K562 (cell line): ENCODE data around the gene KLHL29. TPM values are rescaled to one million over a fixed set of nuclear protein-coding genes. Genes with fewer than 3 reads are reported as not detected.

Source experiments
- ATAC-seq: fragments of 200-7000 bp; cut with Tn5 transposase; 3 replicates; pipeline ENCODE4 v1.9.1; 2020; ENCODE audit warnings: moderate library complexity
- BruUV-seq: library from RNA; stranded (reverse); fragments of 400-500 nt; replicated peaks from 2 replicates; lab custom pipeline; 2021; lab: Mats Ljungman, UMichigan
- CTCF ChIA-PET: fragments of 300-600 bp; formaldehyde crosslinking; extraction: SDS; loops from one replicate; lab custom pipeline; 2021; ENCODE audit warnings: low intra/inter-chr PET ratio; lab: Yijun Ruan, JAX
- POLR2A ChIA-PET: fragments of 300-600, 350-650 bp; sonication (Branson Sonifier 250); formaldehyde crosslinking; extraction: SDS; loops from one replicate; lab custom pipeline; 2021; ENCODE audit warnings: antibody characterized with exemption, inconsistent platforms; lab: Yijun Ruan, JAX
- DNase-seq, 4 experiments: peaks; one replicate each; pipeline versions ENCODE4 v3.0.0 to v3.0.0-alpha.2; 2011 to 2018; ENCODE audit warnings: low spot score in 3 of 4, mixed read lengths in 3 of 4; ENCODE audit errors: extremely low read depth in 1 of 4
- FAIRE-seq: peaks from 2 replicates; lab custom pipeline; 2011; peaks lifted over from hg19 to GRCh38; lab: Jason Lieb, UNC
- H2AFZ ChIP-seq: 2 replicates; pipeline ENCODE4 v1.6.0; 2011; ENCODE audit warnings: low read depth, low read length, control low read depth, inconsistent platforms
- H3K27ac ChIP-seq: fragments of 200-600 bp; 3 replicates; pipeline ENCODE4 v1.8.0; 2011; ENCODE audit warnings: low read depth, mild to moderate bottlenecking, control low read depth, inconsistent platforms, low read length, moderate library complexity, mixed read lengths; ENCODE audit errors: extremely low read depth
- H3K27me3 ChIP-seq, 2 experiments: fragments of 300-600 bp in 1 of 2; 2 replicates in 1 of 2; 3 replicates in 1 of 2; pipeline versions ENCODE4 v1.6.0 to v1.8.0; 2011; ENCODE audit warnings: inconsistent platforms in 2 of 2, low read length in 2 of 2, mild to moderate bottlenecking in 1 of 2, mixed read lengths in 1 of 2, moderate library complexity in 1 of 2; ENCODE audit not compliant: control insufficient read depth in 2 of 2, insufficient read depth in 2 of 2
- H3K36me3 ChIP-seq: fragments of 300-600 bp; 3 replicates; pipeline ENCODE4 v1.8.0; 2011; ENCODE audit warnings: mild to moderate bottlenecking, low read length, inconsistent platforms; ENCODE audit not compliant: control insufficient read depth, insufficient read depth
- H3K4me1 ChIP-seq, 2 experiments: fragments of 200-600 bp in 1 of 2; replicated peaks in 1 of 2; 2 replicates in 1 of 2; 3 replicates in 1 of 2; pipeline versions ENCODE4 v1.5.1 to v1.8.0; 2011; ENCODE audit warnings: inconsistent platforms in 2 of 2, low read length in 2 of 2, mild to moderate bottlenecking in 1 of 2, mixed read lengths in 1 of 2, moderate library complexity in 1 of 2; ENCODE audit not compliant: control insufficient read depth in 2 of 2, insufficient read depth in 2 of 2
- H3K4me2 ChIP-seq: 2 replicates; pipeline ENCODE4 v1.6.1; 2011; ENCODE audit warnings: low read length, control low read depth, inconsistent platforms, mixed read lengths; ENCODE audit not compliant: insufficient read depth
- H3K4me3 ChIP-seq: fragments of 200-600 bp; sonication (generic), shearing (Covaris generic); 2 replicates; pipeline ENCODE4 v1.5.1; 2016; ENCODE audit warnings: control low read depth, inconsistent platforms
- H3K79me2 ChIP-seq: fragments of 200-600 bp; 3 replicates; pipeline ENCODE4 v1.8.0; 2011; ENCODE audit warnings: low read length, inconsistent platforms; ENCODE audit not compliant: control insufficient read depth, insufficient read depth
- H3K9ac ChIP-seq, 2 experiments: 2 replicates each; pipeline versions ENCODE4 v1.6.0 to v1.6.1; 2011; ENCODE audit warnings: low read depth in 2 of 2, low read length in 2 of 2, control low read depth in 1 of 2, inconsistent platforms in 1 of 2, mild to moderate bottlenecking in 1 of 2, mixed read lengths in 1 of 2; ENCODE audit not compliant: insufficient read depth in 1 of 2
- H3K9me1 ChIP-seq: one replicate; pipeline ENCODE4 v1.6.0; 2011; ENCODE audit warnings: inconsistent platforms, mild to moderate bottlenecking, low read length, moderate library complexity; ENCODE audit not compliant: control insufficient read depth, insufficient read depth
- H3K9me3 ChIP-seq: replicated peaks from 2 replicates; pipeline ENCODE4 v1.5.1; 2011; ENCODE audit warnings: low read depth, low read length, inconsistent platforms; ENCODE audit not compliant: control insufficient read depth, insufficient read depth
- H4K20me1 ChIP-seq: replicated peaks from 2 replicates; pipeline ENCODE4 v1.6.1; 2011; ENCODE audit warnings: low read length, inconsistent platforms, mixed read lengths; ENCODE audit not compliant: control insufficient read depth, insufficient read depth
- ATF1 ChIP-seq, 2 experiments: fragments of 450-650 bp in 1 of 2; IDR thresholded peaks; 2 replicates each; pipeline ENCODE4 v1.6.1; 2016; ENCODE audit warnings: missing compliant biosample characterization in 1 of 2, missing genetic modification characterization in 1 of 2
- ATF7 ChIP-seq: fragments of 450-650 bp; IDR thresholded peaks from 2 replicates; pipeline ENCODE4 v1.7.1; 2014; ENCODE audit warnings: mild to moderate bottlenecking, moderate library complexity
- COPS2 ChIP-seq: fragments of 450-650 bp; conservative IDR thresholded peaks from 2 replicates; pipeline ENCODE4 v1.6.1; 2016; ENCODE audit warnings: mild to moderate bottlenecking, moderate library complexity
- PBX2 ChIP-seq, 2 experiments: IDR thresholded peaks in 1 of 2; conservative IDR thresholded peaks in 1 of 2; 2 replicates each; pipeline ENCODE4 v1.6.1; 2016; ENCODE audit warnings: low read depth in 2 of 2, mild to moderate bottlenecking in 1 of 2, missing compliant biosample characterization in 1 of 2, missing genetic modification characterization in 1 of 2, moderate library complexity in 1 of 2
- PRMT5 ChIP-seq: sonication (generic); formaldehyde crosslinking; IDR thresholded peaks from 2 replicates; pipeline ENCODE4 v1.5.0; 2020; ENCODE audit warnings: missing genetic modification reagents
- TAL1 ChIP-seq: fragments of 450-650 bp; IDR thresholded peaks from 2 replicates; pipeline ENCODE4 v1.6.1; 2016; ENCODE audit warnings: mild to moderate bottlenecking
- THRB ChIP-seq: fragments of 450-650 bp; formaldehyde crosslinking; conservative IDR thresholded peaks from 2 replicates; pipeline ENCODE4 v1.4.0; 2022; ENCODE audit warnings: mild to moderate bottlenecking, missing genetic modification characterization
- ZNF124 ChIP-seq: sonication (generic); formaldehyde crosslinking; IDR thresholded peaks from 2 replicates; pipeline ENCODE4 v1.8.1; 2022; ENCODE audit warnings: missing genetic modification reagents
- ZNF197 ChIP-seq: fragments of 200-800 bp; sonication (Bioruptor generic); IDR thresholded peaks from 2 replicates; pipeline ENCODE4 v1.6.1; 2016; ENCODE audit warnings: low read depth, missing genetic modification characterization, missing compliant biosample characterization
- ZNF280B ChIP-seq: fragments of 250-450 bp; sonication (Bioruptor Pico); IDR thresholded peaks from 2 replicates; pipeline ENCODE4 v1.5.1; 2021; ENCODE audit warnings: mild to moderate bottlenecking
- ZNF583 ChIP-seq: fragments of 250-450 bp; sonication (Bioruptor Pico); IDR thresholded peaks from 2 replicates; pipeline ENCODE4 v1.4.0; 2020
- WGBS: fragments of 100-300 bp; shearing (Covaris generic); methylation state at CpG from one replicate; pipeline ENCODE4 v1.1.6; 2016; ENCODE audit warnings: low coverage, mixed read lengths; ENCODE audit not compliant: insufficient coverage; ENCODE audit errors: missing lambda C conversion rate; 5-methylcytosine and 5-hydroxymethylcytosine counted together
- in situ Hi-C: fragments of 300-500 bp; cut with MboI; formaldehyde crosslinking; loops from 4 replicates; pipeline ENCODE4 v1.15.0; 2018; ENCODE audit warnings: inconsistent platforms, mixed read lengths
- intact Hi-C: fragments of 100-400 bp; cut with micrococcal nuclease; formaldehyde crosslinking; loops from 2 replicates; pipeline ENCODE4 v1.14.2; 2022
- polyA plus RNA-seq, 8 experiments: library from polyadenylated mRNA; depleted of rRNA in 4 of 8; stranded (reverse) in 5 of 8; unstranded in 3 of 8; fragments of >200 nt; fragmentation: Nextera tagmentation in 2 of 8; fragmentation: Illumina TruSeq in 1 of 8; extraction: Ambion mirVana in 2 of 8; extraction: Trizol in 1 of 8; gene quantifications; 2 replicates each; pipeline versions ENCODE4 v1.2.1 to v1.2.3, GENCODE V29; 2011 to 2014; ENCODE audit warnings: inconsistent platforms in 1 of 8, missing spikeins in 1 of 8
- total RNA-seq, 7 experiments: library from RNA; depleted of rRNA in 6 of 7; stranded (reverse); fragments of >200 nt in 6 of 7; fragmentation: Illumina TruSeq in 2 of 7; extraction: Trizol in 2 of 7; gene quantifications; 2 replicates each; pipeline versions ENCODE4 v1.2.1 to v1.2.3, GENCODE V29; 2011 to 2021; ENCODE audit warnings: low replicate concordance in 1 of 7
- TF ChIP-seq, protein P1 (sequence below), 3 experiments: fragments of 200-800 bp in 1 of 3; fragments of 250-450 bp in 1 of 3; fragments of 450-650 bp in 1 of 3; sonication (Bioruptor Pico) in 1 of 3; sonication (Bioruptor generic) in 1 of 3; formaldehyde crosslinking in 1 of 3; IDR thresholded peaks; 2 replicates each; pipeline versions ENCODE4 v1.6.1 to v1.8.0; 2016 to 2022; ENCODE audit warnings: mild to moderate bottlenecking in 2 of 3, missing genetic modification characterization in 2 of 3, missing compliant biosample characterization in 1 of 3, moderate library complexity in 1 of 3

The KLHL29 gene
- total and polyA plus RNA-seq, 9 of the 15 experiments (the other 6 are each of a cell fraction or from before 2014, with no cell fraction given) = 0.03 to 0.31 (median 0.08) TPM; not detected in 1

DNA sequence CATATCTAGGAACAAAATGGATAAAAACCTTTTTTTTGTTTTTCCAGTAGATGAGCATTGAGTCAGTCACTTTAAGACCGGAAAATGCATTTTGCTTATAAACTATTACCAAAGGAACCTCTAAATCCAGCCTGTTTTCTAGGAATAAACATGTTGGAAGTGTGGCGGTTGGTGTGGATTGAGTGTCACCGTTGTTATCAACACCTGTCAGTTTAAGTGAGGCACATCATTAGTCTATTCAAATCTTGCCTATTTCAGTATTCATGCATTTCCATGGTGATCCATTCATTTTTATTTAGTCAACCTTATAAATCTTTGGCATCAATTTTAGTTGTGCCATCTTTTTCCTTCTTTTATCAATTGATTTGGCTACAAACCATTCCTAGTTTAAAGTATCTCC, 3.3 kb downstream of the KLHL29 start:
- BruUV-seq = no TSS peak
- DNase-seq (no peak), ATAC-seq (no peak), FAIRE-seq (no peak)
- POLR2A ChIA-PET = no interaction called here
- H3K4me3 ChIP-seq = no peak overlapping the region
- no peaks in the 10 kb centered on the region for H3K36me3 ChIP-seq
- no peak overlapping the region for H3K9ac ChIP-seq
- H3K79me2 ChIP-seq = no peaks in the 10 kb centered on the region
- H3K4me1 ChIP-seq = peaks cover 0 to 14% of the 10 kb centered on the region in 2 experiments; a peak in 2 of 5 replicates
- intact Hi-C loops = no loop called here
- peaks cover 10 to 35% of the 10 kb centered on the region in 2 experiments; a peak in 3 of 5 replicates for H3K27me3 ChIP-seq
- no peaks in the 10 kb centered on the region for H3K9me3 ChIP-seq
- H3K27ac ChIP-seq = no peak overlapping the region
- no peaks in the 10 kb centered on the region for H3K9me1 ChIP-seq
- H3K4me2 ChIP-seq = no peak overlapping the region
- CTCF ChIA-PET = interaction anchor here (0.6 kb wide), 1 partner anchor 22 kb away, joined by 3 read pairs; no protein-coding TSS in a partner anchor
- WGBS = 4% methylated on average over 3 of the region's 3 CpGs
- in situ Hi-C loops = no loop called here
- no peaks in the 10 kb centered on the region for H4K20me1 ChIP-seq
- H2AFZ ChIP-seq = no peak overlapping the region
- TF ChIP-seq PRMT5 (CRISPR knock-in tag) = no peak
- no peak for TF ChIP-seq ZNF124 (CRISPR knock-in tag)
- TF ChIP-seq ZNF197 (CRISPR knock-in tag) = no peak
- no peak for TF ChIP-seq ZNF280B (CRISPR knock-in tag)
- TF ChIP-seq ZNF583 (CRISPR knock-in tag) = no peak
- no peak for TF ChIP-seq THRB (CRISPR knock-in tag)
- TF ChIP-seq ATF7 = no peak
- TF ChIP-seq PBX2 (CRISPR knock-in tag; IDR thresholded peaks at IDR 0.05; ENCODE audit: low read depth) = no peak
- TF ChIP-seq PBX2 (tag; conservative IDR thresholded peaks at IDR 0.05; ENCODE audit: low read depth) = no peak
- no peak for TF ChIP-seq COPS2
- TF ChIP-seq, protein P1, sequence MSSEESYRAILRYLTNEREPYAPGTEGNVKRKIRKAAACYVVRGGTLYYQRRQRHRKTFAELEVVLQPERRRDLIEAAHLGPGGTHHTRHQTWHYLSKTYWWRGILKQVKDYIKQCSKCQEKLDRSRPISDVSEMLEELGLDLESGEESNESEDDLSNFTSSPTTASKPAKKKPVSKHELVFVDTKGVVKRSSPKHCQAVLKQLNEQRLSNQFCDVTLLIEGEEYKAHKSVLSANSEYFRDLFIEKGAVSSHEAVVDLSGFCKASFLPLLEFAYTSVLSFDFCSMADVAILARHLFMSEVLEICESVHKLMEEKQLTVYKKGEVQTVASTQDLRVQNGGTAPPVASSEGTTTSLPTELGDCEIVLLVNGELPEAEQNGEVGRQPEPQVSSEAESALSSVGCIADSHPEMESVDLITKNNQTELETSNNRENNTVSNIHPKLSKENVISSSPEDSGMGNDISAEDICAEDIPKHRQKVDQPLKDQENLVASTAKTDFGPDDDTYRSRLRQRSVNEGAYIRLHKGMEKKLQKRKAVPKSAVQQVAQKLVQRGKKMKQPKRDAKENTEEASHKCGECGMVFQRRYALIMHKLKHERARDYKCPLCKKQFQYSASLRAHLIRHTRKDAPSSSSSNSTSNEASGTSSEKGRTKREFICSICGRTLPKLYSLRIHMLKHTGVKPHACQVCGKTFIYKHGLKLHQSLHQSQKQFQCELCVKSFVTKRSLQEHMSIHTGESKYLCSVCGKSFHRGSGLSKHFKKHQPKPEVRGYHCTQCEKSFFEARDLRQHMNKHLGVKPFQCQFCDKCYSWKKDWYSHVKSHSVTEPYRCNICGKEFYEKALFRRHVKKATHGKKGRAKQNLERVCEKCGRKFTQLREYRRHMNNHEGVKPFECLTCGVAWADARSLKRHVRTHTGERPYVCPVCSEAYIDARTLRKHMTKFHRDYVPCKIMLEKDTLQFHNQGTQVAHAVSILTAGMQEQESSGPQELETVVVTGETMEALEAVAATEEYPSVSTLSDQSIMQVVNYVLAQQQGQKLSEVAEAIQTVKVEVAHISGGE (CRISPR knock-in tag; IDR thresholded peaks at IDR 0.05) = no peak
- TF ChIP-seq TAL1 = no peak
- TF ChIP-seq ATF1 (CRISPR knock-in tag; IDR thresholded peaks at IDR 0.05) = no peak
- TF ChIP-seq ATF1 (tag; IDR thresholded peaks at IDR 0.05) = no peak
